K562 treated with DMSO at 1 percent for 12 hours (cell line): ENCODE measurements around the gene CES2. TPM values are rescaled to one million over a fixed set of nuclear protein-coding genes. Genes with fewer than 3 reads are reported as not detected.

ENCODE experiments used
- total RNA-seq: library from RNA; unstranded; fragments of 300-600 nt; gene quantifications from 2 replicates; pipeline ENCODE4 v1.2.3, GENCODE V29; 2022; ENCODE audit not compliant: insufficient read depth

The CES2 gene, protein sequence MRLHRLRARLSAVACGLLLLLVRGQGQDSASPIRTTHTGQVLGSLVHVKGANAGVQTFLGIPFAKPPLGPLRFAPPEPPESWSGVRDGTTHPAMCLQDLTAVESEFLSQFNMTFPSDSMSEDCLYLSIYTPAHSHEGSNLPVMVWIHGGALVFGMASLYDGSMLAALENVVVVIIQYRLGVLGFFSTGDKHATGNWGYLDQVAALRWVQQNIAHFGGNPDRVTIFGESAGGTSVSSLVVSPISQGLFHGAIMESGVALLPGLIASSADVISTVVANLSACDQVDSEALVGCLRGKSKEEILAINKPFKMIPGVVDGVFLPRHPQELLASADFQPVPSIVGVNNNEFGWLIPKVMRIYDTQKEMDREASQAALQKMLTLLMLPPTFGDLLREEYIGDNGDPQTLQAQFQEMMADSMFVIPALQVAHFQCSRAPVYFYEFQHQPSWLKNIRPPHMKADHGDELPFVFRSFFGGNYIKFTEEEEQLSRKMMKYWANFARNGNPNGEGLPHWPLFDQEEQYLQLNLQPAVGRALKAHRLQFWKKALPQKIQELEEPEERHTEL
- 15.4 and 22.8 TPM in 2 replicates for total RNA-seq

GRCh38 chr16:66935314-66936011, at the start of gene CES2:
Gene CES2 (plus strand): TSS chr16:66935516. CDS start chr16:66935636, 120 bp downstream.

DNA sequence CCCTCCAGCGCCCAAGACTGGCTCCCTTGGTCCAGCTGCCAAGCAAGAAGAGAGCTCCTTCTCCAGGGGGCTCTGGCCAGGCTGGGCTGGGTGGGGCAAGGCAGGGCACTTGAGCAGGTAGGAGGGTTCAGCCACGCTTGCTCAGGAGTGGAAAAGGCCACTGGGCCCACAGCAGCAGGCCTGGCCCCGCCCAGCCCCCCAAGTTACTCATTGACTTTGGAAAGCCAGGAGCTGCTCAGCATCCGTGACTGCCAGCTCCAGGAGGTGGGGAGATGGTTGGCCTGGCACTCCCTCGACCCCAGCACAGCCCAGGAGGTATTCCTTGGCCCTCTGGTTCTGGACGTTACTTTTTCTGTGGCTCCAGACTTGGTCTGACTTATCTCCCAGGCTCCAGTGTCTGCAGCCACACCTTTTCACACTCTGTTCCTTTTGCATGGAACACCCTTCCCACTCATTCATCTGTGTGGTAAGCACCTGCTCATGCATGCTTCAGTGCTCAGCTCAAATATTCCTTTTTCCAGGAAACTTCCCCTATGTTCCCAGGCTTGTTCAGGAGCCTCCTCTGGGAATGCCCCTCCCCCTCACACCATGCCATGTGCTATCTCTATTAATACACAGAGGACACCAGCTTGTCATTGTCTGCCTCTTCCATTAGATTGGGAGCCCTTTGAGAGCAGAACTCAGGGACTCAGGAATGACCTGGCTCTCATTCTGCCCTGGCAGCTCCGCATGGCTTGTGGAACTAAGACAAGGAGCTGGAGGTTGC, 16.3 kb upstream of the CES2 start, which contains the start of gene CDH16:
TSS of gene CDH16 (minus strand) at position 83 of the 766 bp plus-strand sequence. CDS start 820 bp downstream, outside the sequence.

DNA sequence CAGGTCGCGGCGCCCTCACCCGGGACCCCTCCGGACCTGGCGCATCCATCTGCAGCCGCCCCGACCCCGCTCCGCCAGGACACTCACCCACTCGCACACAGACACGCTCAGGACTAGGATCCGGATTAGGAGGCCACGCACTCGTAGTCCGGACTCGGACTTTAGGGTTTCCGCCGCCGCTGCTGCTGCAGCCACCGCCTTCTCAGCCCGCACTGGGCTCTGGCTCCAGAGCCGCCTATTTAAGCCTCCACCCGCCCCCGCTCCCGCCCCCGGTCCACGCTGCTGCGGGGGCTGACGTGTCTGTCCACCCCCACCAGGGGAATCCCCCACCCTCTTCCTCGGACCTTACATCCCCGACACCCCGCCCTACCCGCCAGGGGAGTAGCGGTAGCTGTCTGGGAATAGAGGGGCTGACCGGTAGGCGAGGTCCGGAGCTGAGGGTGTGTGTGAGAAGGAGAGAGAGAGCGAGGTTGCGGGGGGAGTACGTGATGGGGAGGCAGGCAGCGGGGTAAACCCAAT, 9.9 kb upstream of the CES2 start, which contains the start of gene RRAD:
TSS of gene RRAD (minus strand) at position 214 of the 519 bp plus-strand sequence. CDS start 356 bp downstream, outside the sequence.

DNA sequence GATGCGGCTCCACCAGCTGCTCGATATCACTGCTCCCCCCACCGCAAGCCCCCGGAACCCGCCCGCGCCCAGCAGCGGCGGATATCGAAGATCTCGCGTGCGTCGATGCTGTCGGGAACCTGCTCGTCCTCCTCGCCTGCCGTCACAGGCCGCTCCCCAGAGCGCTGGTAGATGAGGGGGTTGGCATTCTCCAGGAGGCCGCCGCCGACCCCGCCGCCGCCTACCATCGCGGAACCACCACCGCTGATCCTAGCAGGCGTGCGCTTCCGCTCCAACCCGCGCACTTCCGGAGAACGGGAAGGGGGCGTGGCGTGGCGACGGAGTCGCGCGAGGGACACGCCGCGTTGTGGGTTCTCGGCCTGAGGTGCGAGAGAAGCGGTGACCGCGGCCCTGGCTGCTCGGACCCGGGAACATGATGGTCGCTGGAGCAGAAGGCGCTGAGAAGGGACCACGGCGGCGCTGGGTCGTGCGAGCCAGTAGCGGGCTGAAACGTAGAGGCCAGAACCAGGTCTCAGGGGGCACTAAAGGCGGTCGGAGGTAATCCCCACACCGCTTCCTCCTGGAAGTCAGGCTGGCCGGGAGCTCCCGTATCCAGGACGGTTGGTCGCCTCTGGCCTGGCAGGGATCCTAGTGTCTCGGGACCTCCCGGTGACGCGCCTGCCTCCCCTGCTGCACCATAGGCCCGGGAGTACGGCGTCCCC, 1.0 kb upstream of the CES2 start, which contains the start of gene CIAO2B:
TSS of gene CIAO2B (minus strand) at position 265 of the 701 bp plus-strand sequence. CDS start at position 227, 38 bp downstream.

DNA sequence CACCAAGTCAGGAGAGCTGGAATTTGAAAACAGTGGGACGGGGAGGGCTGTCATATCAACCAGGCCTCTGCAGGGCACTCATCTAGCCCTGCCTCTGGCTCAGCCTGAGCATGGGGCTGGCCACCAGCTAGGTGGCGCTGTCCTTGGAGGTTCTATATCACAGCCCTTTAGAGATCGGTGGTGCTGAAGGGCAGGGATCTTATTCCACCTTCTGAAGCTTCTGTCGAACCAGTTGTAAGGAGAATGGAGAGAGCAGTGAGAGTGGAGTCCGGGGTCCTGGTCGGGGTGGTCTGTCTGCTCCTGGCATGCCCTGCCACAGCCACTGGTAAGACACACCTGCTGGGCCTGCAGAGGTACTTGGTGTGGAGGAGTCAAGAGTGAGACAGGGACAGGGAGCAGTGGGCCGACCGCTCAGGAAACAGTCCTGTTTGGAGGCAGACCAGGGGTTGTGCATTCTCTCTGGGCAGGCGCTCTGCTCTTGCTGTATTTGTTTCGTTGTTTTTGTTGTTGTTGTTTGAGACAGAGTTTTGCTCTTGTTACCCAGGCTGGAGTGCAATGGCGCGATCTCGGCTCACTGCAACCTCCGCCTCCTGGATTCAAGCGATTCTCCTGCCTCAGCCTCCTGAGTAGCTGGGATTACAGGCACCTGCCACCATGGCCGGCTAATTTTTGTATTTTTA, 25.9 kb downstream of the CES2 start, which contains the start of gene CES3:
TSS of gene CES3 (plus strand) at position 202 of the 680 bp plus-strand sequence. CDS start at position 244, 42 bp downstream.

DNA sequence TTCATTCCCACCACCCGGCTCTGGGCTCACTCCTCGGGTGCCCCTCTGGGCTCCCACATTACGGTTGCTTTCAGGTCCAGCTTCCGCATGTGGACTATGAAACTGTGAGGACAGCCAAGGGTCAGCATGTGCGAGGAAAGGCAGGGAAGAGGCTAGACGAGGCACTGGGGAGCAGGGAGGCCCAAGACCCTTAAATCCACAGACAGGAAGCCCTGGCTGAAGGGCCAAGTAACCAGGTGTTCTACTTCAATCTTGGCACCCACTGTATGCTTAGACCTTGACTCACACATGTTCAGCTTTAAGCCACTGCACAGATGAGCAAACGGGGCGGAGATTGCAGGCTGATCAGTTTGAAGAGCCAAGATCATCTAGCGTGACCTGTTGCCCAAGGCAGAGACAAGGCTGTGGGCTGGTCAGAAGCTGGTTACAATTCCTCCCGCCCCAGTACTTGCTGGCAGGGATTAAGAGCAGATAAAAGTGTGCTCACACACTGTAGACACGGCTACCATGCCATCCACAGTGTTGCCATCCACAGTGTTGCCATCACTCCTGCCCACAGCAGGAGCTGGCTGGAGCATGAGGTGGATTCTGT, 53.0 kb downstream of the CES2 start, which contains the start of gene CES4A:
TSS of gene CES4A (plus strand) at position 393 of the 592 bp plus-strand sequence. CDS start at position 577, 184 bp downstream.

Other genes with a start within 250 kb of the CES2 start
- gene CMTM4, start 238.8 kb upstream of the CES2 start, total RNA-seq, result 4.9 and 22.6 TPM in 2 replicates
- 6.3 and 41.7 TPM in 2 replicates for gene DYNC1LI2, start 183.9 kb upstream of the CES2 start, total RNA-seq
- not detected in 2 replicates for gene TERB1, start 133.9 kb upstream of the CES2 start, total RNA-seq
- 42.5 and 85.3 TPM in 2 replicates for gene NAE1, start 104.5 kb upstream of the CES2 start, total RNA-seq
- gene CA7, start 91.1 kb upstream of the CES2 start, total RNA-seq, result not detected in 2 replicates
- 2.0 and 9.1 TPM in 2 replicates for gene PDP2, start 55.0 kb upstream of the CES2 start, total RNA-seq
- gene CDH16, start 16.6 kb upstream of the CES2 start, total RNA-seq, result not detected in 2 replicates
- 3.0 and 4.2 TPM in 2 replicates for gene RRAD, start 10.0 kb upstream of the CES2 start, total RNA-seq
- gene CIAO2B, start 1.1 kb upstream of the CES2 start, total RNA-seq, result 232 and 283 TPM in 2 replicates
- gene CES3, start 25.8 kb downstream of the CES2 start, total RNA-seq, result 1.3 and 1.5 TPM in 2 replicates
- gene CES4A, start 53.1 kb downstream of the CES2 start, total RNA-seq, result not detected in 2 replicates
- 25.6 and 43.6 TPM in 2 replicates for gene CBFB, start 93.6 kb downstream of the CES2 start, total RNA-seq
- gene PHAF1, start 174.4 kb downstream of the CES2 start, total RNA-seq, result 7.2 and 15.4 TPM in 2 replicates
- gene B3GNT9, start 215.5 kb downstream of the CES2 start, total RNA-seq, result 4.0 and 7.1 TPM in 2 replicates
- gene TRADD, start 224.4 kb downstream of the CES2 start, total RNA-seq, result 38.8 and 55.1 TPM in 2 replicates
- gene FBXL8, start 224.4 kb downstream of the CES2 start, total RNA-seq, result 14.6 and 17.0 TPM in 2 replicates
- gene HSF4, start 229.2 kb downstream of the CES2 start, total RNA-seq, result 7.8 and 20.7 TPM in 2 replicates
- gene NOL3, start 235.0 kb downstream of the CES2 start, total RNA-seq, result 21.1 and 34.0 TPM in 2 replicates
- gene MATCAP1, start 248.4 kb downstream of the CES2 start, total RNA-seq, result 16.6 and 20.0 TPM in 2 replicates